Activated CD8-positive, alpha-beta memory T cell treated with anti-CD3 and anti-CD28 coated beads, Interleukin-2, amount 50 U/mL, for 1 hour (primary cell): ENCODE data around the gene FGD1.

Source experiments
- DNase-seq: peaks from one replicate; pipeline ENCODE4 v3.0.0-alpha.2; 2020; ENCODE audit errors: extremely low read depth

Gene FGD1

GRCh38 chrX:54473993-54474859 lies 21.8 kb downstream of the FGD1 start:
- no peak for DNase-seq

DNA sequence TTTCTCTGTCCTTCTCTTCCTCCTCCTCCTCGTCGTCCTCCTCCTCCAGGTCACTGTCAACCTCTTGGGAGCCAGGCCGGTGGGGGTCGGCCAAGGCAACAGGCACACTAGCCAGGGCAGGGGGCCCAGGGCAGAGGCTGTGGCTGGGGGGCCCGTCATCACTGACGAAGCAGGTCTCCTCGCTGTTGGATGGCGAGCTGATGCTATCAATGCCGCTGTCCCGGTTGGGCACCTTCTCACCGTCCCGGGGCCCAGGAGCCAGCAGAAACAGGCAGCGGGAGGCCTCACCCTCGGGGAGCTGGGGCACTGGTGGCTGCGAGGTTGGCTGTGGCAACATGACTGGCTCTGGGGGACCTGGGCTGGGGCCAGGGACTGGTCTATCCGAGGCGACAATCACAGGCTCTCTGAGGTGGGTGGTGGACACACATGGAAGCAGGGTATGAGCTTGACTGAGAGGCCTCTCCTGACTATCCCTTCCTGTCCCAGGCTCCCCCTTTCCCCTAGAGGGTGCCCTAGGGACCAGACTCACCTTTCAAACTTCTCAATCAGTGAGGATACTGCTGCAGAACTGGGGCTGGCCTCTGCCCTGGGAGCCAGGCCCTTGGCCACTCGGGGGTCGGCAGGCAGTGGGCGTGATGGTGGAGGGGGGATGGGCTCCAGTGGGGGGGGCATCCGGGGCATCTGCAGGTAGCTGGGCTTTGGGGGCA lies 25.8 kb downstream of the FGD1 start:
- no peak for DNase-seq

DNA sequence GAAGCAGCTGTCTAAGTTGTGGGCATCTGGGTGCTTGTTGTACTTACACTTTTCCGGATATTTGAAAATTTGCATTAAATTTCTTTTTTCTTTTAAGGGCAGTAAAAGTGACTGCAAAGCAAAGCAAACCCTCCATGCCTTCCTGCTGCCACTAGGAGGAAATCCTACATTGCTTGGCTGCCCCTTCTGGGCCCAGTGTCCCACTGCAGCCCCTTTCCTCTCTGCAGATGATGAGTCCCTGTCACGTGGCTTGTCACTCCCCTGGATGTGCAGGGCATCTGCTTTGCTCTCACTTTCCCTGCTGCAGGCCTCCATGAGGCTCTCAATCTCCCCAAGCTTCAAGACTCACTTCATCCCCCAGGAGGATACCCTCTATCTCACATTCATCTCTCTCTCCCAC lies 43.1 kb downstream of the FGD1 start:
- DNase-seq: no peak

DNA sequence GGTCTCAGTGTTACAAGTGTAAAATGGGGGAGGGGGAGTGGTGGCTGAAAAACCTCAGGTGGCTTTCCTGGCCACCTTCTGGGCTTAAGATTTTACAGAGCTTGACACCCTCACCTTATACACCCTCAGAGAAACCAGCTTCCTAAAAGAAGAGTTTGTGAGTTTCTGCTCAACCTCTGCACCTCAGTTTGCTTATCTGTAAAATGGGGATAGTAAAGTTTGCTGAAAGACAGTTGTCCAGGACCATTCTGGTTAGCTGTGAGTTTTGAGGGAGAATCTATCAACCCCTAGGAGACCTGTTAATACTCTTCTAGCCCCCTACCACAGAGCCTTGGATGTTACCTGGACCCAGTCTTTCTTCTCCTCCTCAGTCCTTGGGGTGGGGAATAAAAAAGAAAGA lies 46.1 kb downstream of the FGD1 start:
- DNase-seq: no peak

- no peak for DNase-seq
Measured at GRCh38 chrX:54447461-54447860, 48.6 kb downstream of the FGD1 start.

- DNase-seq: no peak
Measured at GRCh38 chrX:54446084-54446483, 50.0 kb downstream of the FGD1 start.

GRCh38 chrX:54444752-54445151 lies 51.3 kb downstream of the FGD1 start:
- no peak for DNase-seq

GRCh38 chrX:54442790-54443189 lies 53.2 kb downstream of the FGD1 start:
- DNase-seq: no peak

DNA sequence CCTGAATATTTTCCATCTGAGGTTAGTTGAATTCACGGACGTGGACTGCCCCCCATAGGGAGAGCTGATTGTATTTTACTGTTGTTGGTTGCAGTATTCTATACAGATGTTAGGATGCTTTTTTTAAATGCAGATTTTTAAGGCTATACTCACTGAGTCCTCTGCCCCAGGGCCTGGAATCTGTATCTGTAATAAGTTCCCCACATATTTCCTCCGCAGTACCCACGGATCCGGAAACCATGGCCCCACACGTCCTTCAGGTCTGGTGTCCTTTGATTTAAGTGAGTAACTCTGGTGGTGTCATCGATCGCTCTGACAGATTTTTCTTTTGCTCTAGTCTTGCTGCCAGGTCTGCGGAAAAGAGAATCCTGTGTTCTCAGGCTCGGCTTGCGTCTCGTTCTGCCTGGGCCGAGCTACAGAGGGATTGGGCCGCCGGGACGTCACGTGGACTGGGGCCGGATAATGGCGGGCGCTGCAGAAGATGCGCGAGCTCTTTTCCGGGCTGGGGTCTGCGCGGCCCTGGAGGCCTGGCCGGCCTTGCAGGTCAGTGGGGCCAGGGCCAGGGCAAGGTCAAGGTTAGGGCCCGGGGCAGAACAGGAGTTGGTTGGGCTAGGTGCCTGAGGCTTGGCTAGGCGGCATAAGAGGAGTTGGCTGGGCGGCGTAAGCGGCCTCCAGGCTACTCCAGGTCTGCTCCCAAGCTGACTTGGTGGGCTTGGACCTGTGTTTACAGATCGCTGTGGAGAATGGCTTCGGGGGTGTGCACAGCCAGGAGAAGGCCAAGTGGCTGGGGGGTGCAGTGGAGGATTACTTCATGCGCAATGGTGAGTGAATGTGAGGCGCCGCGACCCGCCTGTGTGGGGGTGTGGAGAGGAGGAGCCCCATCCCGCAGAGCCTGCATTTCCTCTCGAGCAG lies 55.8 kb downstream of the FGD1 start, which contains the start of gene TSR2:
Gene TSR2, plus strand, starts transcription at position 445 of the 912 bp plus-strand sequence. Its CDS starts 18 bp downstream, at position 463.
- DNase-seq: peak; percentile 48

DNA sequence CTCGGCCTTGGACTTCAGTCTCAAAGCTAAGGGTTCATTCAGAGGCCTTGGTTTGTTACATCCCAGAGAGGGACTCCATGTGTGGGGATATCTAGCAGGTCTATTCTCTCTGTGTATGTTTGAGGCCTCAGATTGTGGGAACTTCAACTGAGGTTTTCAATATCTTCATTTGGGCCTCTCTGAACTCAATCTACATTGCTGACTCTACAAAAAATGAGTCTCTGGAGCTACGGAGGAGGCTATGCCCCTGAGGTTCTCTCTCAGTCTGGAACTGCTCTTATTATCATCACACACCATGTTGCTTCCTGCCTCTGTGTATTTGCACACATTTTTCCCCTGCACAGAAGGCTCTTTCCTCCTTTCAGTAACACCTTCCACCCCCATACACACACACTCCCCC lies 60.9 kb downstream of the FGD1 start:
- DNase-seq: no peak

GRCh38 chrX:54430519-54430918 lies 65.5 kb downstream of the FGD1 start:
- no peak for DNase-seq

- no peak for DNase-seq
Measured at GRCh38 chrX:54427837-54428424, 68.1 kb downstream of the FGD1 start.

DNA sequence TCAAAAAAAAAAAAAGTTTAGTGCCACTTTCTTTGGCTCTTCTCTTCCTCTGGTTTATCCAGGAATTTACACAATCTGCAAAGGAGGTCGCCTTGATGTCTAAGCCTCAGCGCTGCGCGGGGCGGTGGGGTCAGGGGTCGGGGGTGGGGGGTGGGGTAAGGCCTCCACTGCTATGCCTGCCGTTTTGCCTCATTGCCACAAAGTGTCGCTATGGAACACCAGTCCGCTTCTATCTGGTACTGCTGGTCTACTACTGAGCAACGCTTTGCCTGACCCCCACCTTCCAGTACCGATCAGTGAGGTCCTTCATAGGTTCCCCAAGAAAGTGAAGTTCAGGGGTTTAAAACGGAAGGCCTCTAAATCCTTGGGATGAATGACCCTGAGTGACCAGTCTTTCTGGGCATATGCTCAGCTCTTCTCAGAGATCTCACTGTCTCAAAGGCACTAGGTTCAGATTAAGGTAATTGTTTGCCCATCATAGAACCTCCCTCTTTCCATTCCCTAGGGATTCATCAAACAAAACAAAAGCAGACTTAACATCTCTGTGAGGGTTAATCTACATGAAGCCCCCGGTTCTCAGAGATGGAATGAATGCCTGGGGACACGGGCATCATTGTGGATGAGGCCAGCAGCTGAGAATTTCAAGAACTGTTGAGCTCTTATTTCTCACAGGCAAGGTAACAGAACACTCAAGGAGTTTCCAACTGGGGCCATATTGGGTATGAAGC lies 72.7 kb downstream of the FGD1 start:
- DNase-seq: no peak

- no peak for DNase-seq
Measured at GRCh38 chrX:54422168-54422567, 73.9 kb downstream of the FGD1 start.

- no peak for DNase-seq
Measured at GRCh38 chrX:54419559-54420302, 76.3 kb downstream of the FGD1 start.

DNA sequence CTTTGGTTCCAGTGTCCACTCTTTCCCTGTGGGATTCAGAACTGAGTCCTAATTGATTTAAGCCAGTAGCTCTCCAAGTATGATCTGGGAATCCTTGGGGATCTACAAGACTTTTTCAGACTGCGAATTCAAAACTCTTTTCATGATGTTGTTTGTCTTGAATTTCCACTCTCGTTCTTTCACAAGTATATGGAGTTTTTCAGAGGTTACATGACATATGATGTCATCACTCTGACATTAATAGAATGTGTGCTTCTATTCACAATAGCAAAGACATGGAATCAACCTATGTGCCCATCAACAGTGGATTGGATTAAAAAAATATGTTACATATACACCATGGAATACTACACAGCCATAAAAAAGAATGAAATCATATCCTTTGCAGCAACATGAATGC lies 79.1 kb downstream of the FGD1 start:
- no peak for DNase-seq

DNA sequence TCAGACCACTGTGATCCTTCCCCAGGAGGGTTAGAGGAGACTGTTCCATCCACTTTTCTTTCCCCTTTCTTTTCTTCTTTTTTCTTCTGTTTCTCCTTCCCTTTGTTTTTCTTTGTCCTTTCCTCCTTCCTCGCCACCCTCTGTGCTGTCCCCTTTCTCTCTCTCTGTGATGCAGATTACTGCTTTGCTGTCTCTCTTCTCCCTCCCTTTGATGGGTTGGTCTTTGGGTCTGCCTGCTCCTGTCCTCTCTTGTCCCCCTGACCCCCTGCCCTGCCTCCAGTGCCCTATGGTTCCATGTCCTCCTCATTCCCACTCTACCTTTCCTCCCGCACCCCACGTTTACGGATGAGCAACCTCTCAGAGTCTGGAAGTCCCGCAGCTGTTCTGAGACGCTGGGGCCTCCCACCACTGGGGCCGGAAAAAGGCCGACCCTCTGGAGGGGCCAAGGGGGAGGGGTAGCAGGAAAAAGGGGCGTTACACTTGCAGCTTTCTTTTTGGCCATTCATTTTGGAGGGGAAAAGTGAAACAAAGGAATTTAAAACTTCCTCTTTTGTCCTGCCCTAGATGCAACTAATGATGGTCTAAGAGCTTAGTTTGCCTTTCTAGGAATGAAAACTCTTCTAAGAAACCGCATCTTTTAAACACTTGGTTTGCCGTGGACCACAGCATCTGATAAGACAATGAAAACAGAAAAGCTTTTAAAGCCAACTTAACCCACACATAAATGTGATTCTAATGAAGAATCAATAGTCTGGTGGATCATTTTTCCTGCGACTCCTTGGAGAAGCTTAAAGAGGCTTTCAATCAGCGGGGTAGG lies 80.3 kb downstream of the FGD1 start:
- no peak for DNase-seq

DNA sequence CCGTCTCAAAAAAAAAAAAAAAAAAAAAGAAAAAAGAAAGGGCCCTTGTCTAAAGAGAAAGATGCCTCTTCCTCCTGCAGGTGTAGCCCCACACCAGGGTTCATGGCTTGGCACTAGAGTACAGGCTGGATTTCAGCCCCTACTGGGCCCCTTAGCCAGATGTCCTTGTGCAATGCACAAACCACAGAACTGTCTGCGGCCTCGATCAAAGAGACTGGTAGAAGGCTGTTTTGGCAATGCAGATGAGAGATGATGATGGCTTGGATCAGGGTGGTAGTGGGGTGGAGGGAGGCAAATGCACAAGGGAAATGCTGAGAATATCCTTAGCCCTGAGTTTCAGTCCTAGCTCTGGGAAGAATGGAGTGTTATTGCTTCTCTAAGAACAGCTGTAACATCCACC lies 82.3 kb downstream of the FGD1 start:
- no peak for DNase-seq

- no peak for DNase-seq
Measured at GRCh38 chrX:54411732-54412131, 84.3 kb downstream of the FGD1 start.
